AG09319 (cell line): Measurements from ENCODE around the gene S100A6.

Source experiments
- DNase-seq: peaks from one replicate; pipeline ENCODE4 v3.0.0-alpha.2; 2010; ENCODE audit warnings: low read depth; ENCODE audit errors: extremely low read depth
- CTCF ChIP-seq: IDR thresholded peaks from 2 replicates; pipeline ENCODE4 v1.5.1; 2011; ENCODE audit warnings: low read depth, mild to moderate bottlenecking, inconsistent platforms, low read length, moderate library complexity

S100A6 gene

GRCh38 chr1:153561466-153561985, 25.7 kb upstream of the S100A6 start:
- no peak for DNase-seq
- no peak for TF ChIP-seq CTCF

GRCh38 chr1:153560771-153561465, 25.1 kb upstream of the S100A6 start:
- TF ChIP-seq CTCF = no peak

GRCh38 chr1:153560241-153560640, 24.4 kb upstream of the S100A6 start:
- no peak for TF ChIP-seq CTCF
- DNase-seq = no peak

More at GRCh38 chr1:153560771-153561465, 25.1 kb upstream of the S100A6 start:
- DNase-seq = no peak

- no peak for DNase-seq
- no peak for TF ChIP-seq CTCF
Observed at GRCh38 chr1:153557877-153558276, 22.1 kb upstream of the S100A6 start.

- no peak for DNase-seq
Observed at GRCh38 chr1:153556348-153556747, 20.6 kb upstream of the S100A6 start.

GRCh38 chr1:153553830-153554541, 18.2 kb upstream of the S100A6 start:
- TF ChIP-seq CTCF = no peak
- DNase-seq = no peak

More at GRCh38 chr1:153556348-153556747, 20.6 kb upstream of the S100A6 start:
- no peak for TF ChIP-seq CTCF

GRCh38 chr1:153553096-153553495, 17.3 kb upstream of the S100A6 start:
- DNase-seq = no peak
- no peak for TF ChIP-seq CTCF
